ENCODE measurements around the gene USP40.
A peak's percentile ranks its signal among the peaks of the same experiment; 100 is the strongest.
"Not testable (repeated sequence)": the region's sequence is repeated elsewhere in the genome, so short reads cannot be mapped to it uniquely, and the experiment has no call there.

Gene USP40

GRCh38 chr2:233583217-233583965 is 16.8 kb upstream of the USP40 start:
- H2AFZ ChIP-seq (ENCODE audit: low read depth, low read length); H3K9me3 ChIP-seq (ENCODE audit: low read length); H3K27me3 ChIP-seq (ENCODE audit: insufficient read depth, low read length); H3K4me3 ChIP-seq (ENCODE audit: low read length); H3K4me1 ChIP-seq (ENCODE audit: insufficient read depth, low read length); H3K36me3 ChIP-seq (ENCODE audit: insufficient read depth, low read length): not testable (repeated sequence)

DNA sequence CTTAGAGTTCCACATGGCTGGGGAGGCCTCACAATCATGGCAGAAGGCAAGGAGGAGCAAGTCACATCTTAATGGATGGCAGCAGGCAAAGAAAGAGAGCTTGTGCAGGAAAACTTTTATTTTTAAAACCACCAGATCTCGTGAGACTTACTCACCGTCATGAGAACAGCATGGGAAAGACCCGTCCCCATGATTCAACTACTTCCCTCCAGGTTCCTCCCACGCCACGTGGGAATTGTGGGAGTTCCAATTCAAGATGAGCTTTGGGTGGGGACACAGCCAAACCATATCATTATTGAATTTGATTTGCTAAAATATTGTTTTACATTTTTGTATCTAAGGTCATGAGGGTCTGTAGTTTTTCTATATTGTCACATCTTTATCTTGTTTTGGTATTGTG is 10.8 kb upstream of the USP40 start:
- not testable (repeated sequence) for H2AFZ ChIP-seq (ENCODE audit: low read depth, low read length); H3K27me3 ChIP-seq (ENCODE audit: insufficient read depth, low read length); H3K36me3 ChIP-seq (ENCODE audit: insufficient read depth, low read length); H3K4me1 ChIP-seq (ENCODE audit: insufficient read depth, low read length); H3K4me3 ChIP-seq (ENCODE audit: low read length); H3K9me3 ChIP-seq (ENCODE audit: low read length)

DNA sequence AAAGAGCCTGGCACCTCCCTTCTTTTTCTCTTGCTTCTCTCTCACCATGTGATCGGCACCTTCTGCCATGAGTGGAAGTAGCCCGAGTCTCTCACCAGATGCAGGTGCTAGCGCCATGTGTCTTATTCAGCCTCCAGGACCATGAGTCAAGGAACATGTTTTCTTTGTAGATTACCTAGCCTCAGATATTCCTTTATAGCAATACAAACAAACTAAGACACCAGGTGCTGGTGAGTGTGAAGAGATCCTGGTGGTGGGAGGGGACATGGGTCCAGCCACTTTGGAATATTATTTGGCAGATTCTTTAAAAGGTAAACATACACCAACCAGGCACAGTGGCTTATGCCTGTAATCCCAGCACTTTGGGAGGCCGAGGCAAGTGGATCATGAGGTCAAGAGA is 5.9 kb upstream of the USP40 start:
- Histone ChIP-seq H3K27me3 (ENCODE audit: insufficient read depth, low read length) (no peaks in the 10 kb centered on the region), H3K4me3 (ENCODE audit: low read length) (no peak overlapping the region), H3K9me3 (ENCODE audit: low read length) (no peaks in the 10 kb centered on the region), H3K36me3 (ENCODE audit: insufficient read depth, low read length) (no peaks in the 10 kb centered on the region), H3K4me1 (ENCODE audit: insufficient read depth, low read length) (peaks cover 2% of the 10 kb centered on the region), H2AFZ (ENCODE audit: low read depth, low read length) (no peak overlapping the region)

DNA sequence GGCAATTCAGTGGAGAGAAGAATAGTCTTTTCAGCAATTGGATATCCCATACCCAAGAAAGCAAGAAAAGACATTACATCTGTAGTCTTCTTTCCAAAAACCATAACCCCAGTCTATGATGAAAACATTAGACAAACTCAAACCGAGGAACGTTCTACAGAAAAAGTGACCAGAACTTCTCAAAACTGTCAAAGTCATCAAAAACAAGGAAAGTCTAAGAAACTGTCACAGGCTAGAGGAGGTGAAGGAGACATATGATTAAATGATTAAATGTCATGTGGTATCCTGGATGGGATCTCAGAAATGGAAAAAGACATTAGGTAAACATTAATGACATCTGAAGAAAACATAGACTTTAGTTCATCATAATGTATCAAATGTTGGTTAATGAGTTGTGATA is 4.9 kb upstream of the USP40 start:
- Histone ChIP-seq H3K27me3 (ENCODE audit: insufficient read depth, low read length) (no peaks in the 10 kb centered on the region), H3K9me3 (ENCODE audit: low read length) (no peaks in the 10 kb centered on the region), H3K4me3 (ENCODE audit: low read length) (no peak overlapping the region), H2AFZ (ENCODE audit: low read depth, low read length) (no peak overlapping the region), H3K4me1 (ENCODE audit: insufficient read depth, low read length) (peaks cover 2% of the 10 kb centered on the region), H3K36me3 (ENCODE audit: insufficient read depth, low read length) (no peaks in the 10 kb centered on the region)

DNA sequence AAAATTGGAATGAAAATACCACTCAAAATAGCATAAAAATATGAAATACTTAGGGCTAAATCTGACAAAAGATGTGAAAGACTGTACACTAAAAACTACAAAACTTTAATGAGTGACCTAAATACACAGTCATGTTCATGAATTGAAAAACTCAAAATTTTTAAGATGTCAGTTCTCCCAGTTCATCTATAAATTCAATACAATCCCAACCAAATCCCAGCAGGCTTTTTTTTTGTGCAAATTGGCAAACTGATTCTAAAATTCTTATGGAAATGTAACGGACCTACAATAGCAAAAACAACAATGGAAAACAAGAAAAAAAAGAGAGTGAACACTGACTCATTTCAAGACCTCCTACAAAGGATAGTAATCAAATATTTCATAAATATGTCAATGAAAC is 4.4 kb upstream of the USP40 start:
- H3K27me3 ChIP-seq (ENCODE audit: insufficient read depth, low read length): no peaks in the 10 kb centered on the region
- peaks cover 2% of the 10 kb centered on the region for H3K4me1 ChIP-seq (ENCODE audit: insufficient read depth, low read length)
- H3K9me3 ChIP-seq (ENCODE audit: low read length): no peaks in the 10 kb centered on the region
- no peaks in the 10 kb centered on the region for H3K36me3 ChIP-seq (ENCODE audit: insufficient read depth, low read length)
- H3K4me3 ChIP-seq (ENCODE audit: low read length): no peak overlapping the region
- no peak overlapping the region for H2AFZ ChIP-seq (ENCODE audit: low read depth, low read length)

DNA sequence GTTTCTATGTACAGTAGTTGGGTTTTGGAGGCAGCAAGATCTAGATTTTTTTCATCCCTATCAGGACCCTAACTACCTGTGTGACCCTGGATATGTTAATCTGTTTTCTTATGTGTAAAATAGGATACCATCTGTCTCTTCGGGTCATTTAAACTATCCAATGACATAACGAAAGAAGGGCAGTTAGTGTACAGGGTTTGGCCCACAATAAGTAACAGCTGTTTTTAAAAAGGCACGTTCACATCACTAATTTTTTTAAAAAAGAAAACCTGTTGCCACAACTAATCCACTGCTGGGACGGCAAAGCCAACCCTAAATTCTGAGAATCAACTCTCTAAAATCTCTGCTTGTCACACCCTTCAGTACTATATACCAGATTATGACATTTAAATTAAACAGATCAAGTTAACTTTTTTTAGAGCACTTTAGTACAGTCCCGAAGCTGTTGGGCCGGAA is 869 bp downstream of the USP40 start:
- H3K9me3 ChIP-seq (ENCODE audit: low read length): no peaks in the 10 kb centered on the region
- no peaks in the 10 kb centered on the region for H3K36me3 ChIP-seq (ENCODE audit: insufficient read depth, low read length)
- peak overlapping the region; percentile 86 for H2AFZ ChIP-seq (ENCODE audit: low read depth, low read length)
- peaks cover 7% of the 10 kb centered on the region for H3K4me1 ChIP-seq (ENCODE audit: insufficient read depth, low read length)
- no peaks in the 10 kb centered on the region for H3K27me3 ChIP-seq (ENCODE audit: insufficient read depth, low read length)
- peak overlapping the region; percentile 71 for H3K4me3 ChIP-seq (ENCODE audit: low read length)

DNA sequence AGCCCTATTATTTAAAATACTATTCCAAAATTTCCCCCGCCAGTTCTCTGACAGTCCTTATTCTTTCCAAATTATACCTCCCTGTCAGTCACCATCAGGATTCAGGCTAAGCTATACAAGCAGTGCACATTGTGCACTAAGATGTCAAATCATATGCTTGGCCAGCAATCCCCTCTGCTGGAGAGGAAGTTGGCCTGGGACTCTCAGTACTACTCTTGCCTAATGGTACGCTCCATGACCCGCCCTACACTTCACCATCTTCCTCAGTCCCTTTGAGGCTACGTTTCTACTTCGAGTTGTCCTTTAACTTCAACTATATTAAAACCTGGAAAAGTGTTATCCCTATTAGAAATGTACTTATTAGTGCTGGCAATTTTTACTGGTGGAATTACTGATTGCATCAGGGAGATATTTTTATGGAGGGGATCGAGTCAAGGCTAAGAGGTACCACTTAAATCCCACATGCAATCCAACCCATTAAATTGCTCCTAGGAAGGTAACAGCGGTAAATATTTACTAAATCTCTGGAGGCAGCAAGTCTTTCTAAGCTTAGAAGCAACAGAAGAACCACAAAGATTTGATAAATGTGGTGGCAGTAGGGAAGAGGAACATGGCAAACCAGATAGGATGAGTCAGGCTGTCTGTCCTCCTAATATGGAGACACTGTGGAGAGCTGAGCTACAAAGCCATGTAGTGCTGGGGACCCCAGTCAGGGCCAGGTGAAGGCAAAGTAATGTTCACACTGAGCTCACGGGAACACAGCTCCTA is 2.7 kb downstream of the USP40 start:
- no peak overlapping the region for H3K4me3 ChIP-seq (ENCODE audit: low read length)
- H3K27me3 ChIP-seq (ENCODE audit: insufficient read depth, low read length): no peaks in the 10 kb centered on the region
- H2AFZ ChIP-seq (ENCODE audit: low read depth, low read length): no peak overlapping the region
- H3K9me3 ChIP-seq (ENCODE audit: low read length): no peaks in the 10 kb centered on the region
- H3K4me1 ChIP-seq (ENCODE audit: insufficient read depth, low read length): peaks cover 7% of the 10 kb centered on the region
- H3K36me3 ChIP-seq (ENCODE audit: insufficient read depth, low read length): peaks cover 9% of the 10 kb centered on the region

DNA sequence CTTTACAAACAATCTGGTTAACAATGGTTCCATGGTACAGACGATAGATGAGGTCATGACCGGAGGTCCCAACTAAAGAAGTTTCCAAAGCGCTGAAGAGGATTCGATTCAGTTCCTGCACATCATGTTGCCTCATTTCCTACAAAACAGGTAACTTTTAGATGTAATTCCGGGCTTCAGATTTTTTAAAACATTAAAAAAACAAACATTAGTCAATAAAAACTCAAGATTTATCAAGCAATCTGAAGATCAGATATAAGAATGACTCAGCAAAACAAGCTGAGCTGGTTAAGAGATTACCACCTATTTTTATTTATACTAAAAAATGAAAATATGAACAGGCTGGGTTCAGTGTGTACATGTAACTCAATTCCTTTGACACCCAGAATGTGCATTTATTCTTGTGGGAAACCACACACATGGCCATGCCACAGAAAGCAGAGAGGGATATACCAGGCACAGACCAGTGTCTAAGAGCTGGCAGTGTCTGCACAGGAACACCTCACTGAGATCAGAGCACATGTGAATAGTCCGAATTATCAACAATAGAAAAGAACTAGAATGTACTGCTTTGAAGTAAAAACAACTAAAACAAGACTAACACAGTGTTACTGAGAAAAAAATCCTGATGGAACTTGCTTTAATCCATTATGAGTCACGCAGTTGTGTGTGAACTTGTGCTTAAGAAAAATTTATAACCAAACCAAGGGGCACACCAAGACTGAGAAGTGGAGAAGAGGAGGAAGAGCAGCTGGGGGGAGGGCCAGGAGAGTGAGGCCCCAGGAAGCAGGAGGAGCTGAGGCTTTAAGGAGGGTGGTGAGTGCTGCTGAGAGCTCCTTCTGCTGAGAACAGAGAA is 9.5 kb downstream of the USP40 start:
- H3K9me3 ChIP-seq (ENCODE audit: low read length): no peaks in the 10 kb centered on the region
- no peaks in the 10 kb centered on the region for H3K27me3 ChIP-seq (ENCODE audit: insufficient read depth, low read length)
- H3K4me1 ChIP-seq (ENCODE audit: insufficient read depth, low read length): no peaks in the 10 kb centered on the region
- no peak overlapping the region for H3K4me3 ChIP-seq (ENCODE audit: low read length)
- no peak overlapping the region for H2AFZ ChIP-seq (ENCODE audit: low read depth, low read length)
- peaks cover 40% of the 10 kb centered on the region for H3K36me3 ChIP-seq (ENCODE audit: insufficient read depth, low read length)

DNA sequence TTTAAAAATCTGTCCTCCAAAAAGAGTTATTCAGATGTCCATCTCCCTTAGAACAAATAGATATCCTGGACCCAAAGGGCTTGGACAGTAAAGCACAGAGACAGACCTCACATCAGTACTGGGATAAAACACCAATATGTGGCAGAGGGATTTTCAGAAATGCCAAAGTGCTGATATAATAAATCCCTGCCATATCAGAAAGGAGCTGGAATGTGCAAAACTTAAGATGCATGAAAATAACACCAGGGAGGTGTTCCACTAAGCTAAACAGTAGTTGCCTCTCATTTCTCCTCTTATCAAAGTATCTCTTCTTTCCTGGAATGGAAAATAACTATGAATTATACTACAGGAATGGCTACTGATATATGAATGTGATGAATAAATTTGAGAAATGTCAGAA is 13.2 kb downstream of the USP40 start:
- Histone ChIP-seq H2AFZ (ENCODE audit: low read depth, low read length) (no peak overlapping the region), H3K4me3 (ENCODE audit: low read length) (no peak overlapping the region), H3K36me3 (ENCODE audit: insufficient read depth, low read length) (peaks cover 29% of the 10 kb centered on the region), H3K4me1 (ENCODE audit: insufficient read depth, low read length) (no peaks in the 10 kb centered on the region), H3K9me3 (ENCODE audit: low read length) (no peaks in the 10 kb centered on the region), H3K27me3 (ENCODE audit: insufficient read depth, low read length) (no peaks in the 10 kb centered on the region)

GRCh38 chr2:233551491-233551890 is 15.1 kb downstream of the USP40 start:
- Histone ChIP-seq H2AFZ (ENCODE audit: low read depth, low read length) (no peak overlapping the region), H3K4me1 (ENCODE audit: insufficient read depth, low read length) (no peaks in the 10 kb centered on the region), H3K36me3 (ENCODE audit: insufficient read depth, low read length) (peaks cover 19% of the 10 kb centered on the region)

DNA sequence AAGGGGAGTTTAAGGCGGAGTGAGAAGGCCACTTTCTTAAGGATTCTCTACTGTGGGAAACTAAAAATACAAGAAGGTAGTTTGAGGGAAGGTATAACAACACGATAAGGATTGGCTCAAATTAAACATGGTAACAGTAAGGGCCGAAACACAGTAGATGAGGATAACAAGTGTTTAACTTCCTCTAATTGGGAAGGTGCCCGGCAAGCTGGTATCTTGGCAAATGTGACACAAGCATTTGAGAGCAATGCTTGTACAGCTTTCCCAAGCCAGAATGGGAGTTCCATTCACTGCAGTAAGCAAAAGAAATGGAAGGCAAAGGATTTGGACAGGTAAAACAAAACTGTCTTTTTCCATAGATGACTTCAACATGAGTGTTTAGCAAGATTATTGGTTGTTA is 19.8 kb downstream of the USP40 start:
- Histone ChIP-seq H3K36me3 (ENCODE audit: insufficient read depth, low read length) (peaks cover 13% of the 10 kb centered on the region), H3K4me1 (ENCODE audit: insufficient read depth, low read length) (peaks cover 4% of the 10 kb centered on the region), H3K4me3 (ENCODE audit: low read length) (no peak overlapping the region), H3K9me3 (ENCODE audit: low read length) (no peaks in the 10 kb centered on the region), H2AFZ (ENCODE audit: low read depth, low read length) (no peak overlapping the region), H3K27me3 (ENCODE audit: insufficient read depth, low read length) (no peaks in the 10 kb centered on the region)

More at GRCh38 chr2:233551491-233551890, 15.1 kb downstream of the USP40 start:
- Histone ChIP-seq H3K27me3 (ENCODE audit: insufficient read depth, low read length) (no peaks in the 10 kb centered on the region), H3K9me3 (ENCODE audit: low read length) (no peaks in the 10 kb centered on the region), H3K4me3 (ENCODE audit: low read length) (no peak overlapping the region)

DNA sequence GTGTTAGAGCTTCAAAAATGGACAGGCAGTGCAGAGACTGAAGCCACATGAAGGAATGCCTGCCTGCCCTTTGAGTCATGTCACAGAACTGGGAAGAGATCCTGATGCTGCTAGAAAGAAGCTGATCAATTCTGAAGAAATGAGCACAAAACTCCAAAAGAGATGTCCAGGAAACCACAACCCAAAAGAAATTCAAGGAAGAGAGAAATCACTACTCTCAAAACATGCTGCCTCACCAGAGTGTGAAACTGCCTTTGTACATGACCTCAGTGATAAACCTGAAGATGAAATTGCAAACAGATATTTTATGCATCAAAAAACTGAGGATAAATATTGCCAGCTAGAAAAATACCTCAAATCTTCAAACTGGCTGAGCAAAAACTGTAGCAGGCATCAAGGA is 20.5 kb downstream of the USP40 start:
- Histone ChIP-seq H3K4me3 (ENCODE audit: low read length) (no peak overlapping the region), H3K9me3 (ENCODE audit: low read length) (no peaks in the 10 kb centered on the region), H3K36me3 (ENCODE audit: insufficient read depth, low read length) (peaks cover 12% of the 10 kb centered on the region), H2AFZ (ENCODE audit: low read depth, low read length) (no peak overlapping the region), H3K27me3 (ENCODE audit: insufficient read depth, low read length) (no peaks in the 10 kb centered on the region), H3K4me1 (ENCODE audit: insufficient read depth, low read length) (peaks cover 4% of the 10 kb centered on the region)

- Histone ChIP-seq H3K4me3 (ENCODE audit: low read length) (no peak overlapping the region), H2AFZ (ENCODE audit: low read depth, low read length) (no peak overlapping the region), H3K27me3 (ENCODE audit: insufficient read depth, low read length) (no peaks in the 10 kb centered on the region), H3K36me3 (ENCODE audit: insufficient read depth, low read length) (peaks cover 15% of the 10 kb centered on the region), H3K9me3 (ENCODE audit: low read length) (no peaks in the 10 kb centered on the region), H3K4me1 (ENCODE audit: insufficient read depth, low read length) (peaks cover 4% of the 10 kb centered on the region)
Measured at GRCh38 chr2:233544200-233544610, 22.4 kb downstream of the USP40 start.
